HL-60 (cell line): ENCODE data around the gene GARRE1.

Experiments
- DNase-seq, 2 experiments: peaks; one replicate each; pipeline ENCODE4 v3.0.0-alpha.2; 2010 to 2020; ENCODE audit warnings: low read depth in 1 of 2, low spot score in 1 of 2
- H3K27ac ChIP-seq: fragments of 250-450 bp; sonication (Bioruptor Pico); replicated peaks from 2 replicates; pipeline ENCODE4 v1.5.1; 2020; ENCODE audit warnings: mild to moderate bottlenecking, moderate library complexity
- H3K27me3 ChIP-seq: fragments of 250-450 bp; sonication (Bioruptor Pico); 2 replicates; pipeline ENCODE4 v1.5.1; 2021; ENCODE audit warnings: mild to moderate bottlenecking, moderate library complexity; ENCODE audit not compliant: insufficient read depth, poor library complexity, severe bottlenecking
- H3K4me3 ChIP-seq: replicated peaks from 2 replicates; pipeline ENCODE4 v1.5.1; 2011; ENCODE audit warnings: mild to moderate bottlenecking, control low read depth, low read length; ENCODE audit not compliant: insufficient read depth
- GABPA ChIP-seq: IDR thresholded peaks from 2 replicates; pipeline ENCODE4 v1.6.1; 2012; ENCODE audit warnings: low read depth
- POLR2AphosphoS5 ChIP-seq: IDR thresholded peaks from 2 replicates; pipeline ENCODE4 v1.6.1; 2012; ENCODE audit warnings: low read depth
- SPI1 ChIP-seq: IDR thresholded peaks from 2 replicates; pipeline ENCODE4 v1.6.1; 2012; ENCODE audit warnings: low read depth, mild to moderate bottlenecking, borderline replicate concordance
- TF ChIP-seq, protein P1 (sequence below): IDR thresholded peaks from 2 replicates; pipeline ENCODE4 v1.6.1; 2012; ENCODE audit warnings: low read depth; ENCODE audit not compliant: insufficient replicate concordance
- TF ChIP-seq, protein P2 (sequence below): IDR thresholded peaks from one replicate; pipeline ENCODE4 v1.5.1; 2011; ENCODE audit warnings: low read length, control low read depth, inconsistent platforms; ENCODE audit not compliant: insufficient read depth

The GARRE1 gene

DNA sequence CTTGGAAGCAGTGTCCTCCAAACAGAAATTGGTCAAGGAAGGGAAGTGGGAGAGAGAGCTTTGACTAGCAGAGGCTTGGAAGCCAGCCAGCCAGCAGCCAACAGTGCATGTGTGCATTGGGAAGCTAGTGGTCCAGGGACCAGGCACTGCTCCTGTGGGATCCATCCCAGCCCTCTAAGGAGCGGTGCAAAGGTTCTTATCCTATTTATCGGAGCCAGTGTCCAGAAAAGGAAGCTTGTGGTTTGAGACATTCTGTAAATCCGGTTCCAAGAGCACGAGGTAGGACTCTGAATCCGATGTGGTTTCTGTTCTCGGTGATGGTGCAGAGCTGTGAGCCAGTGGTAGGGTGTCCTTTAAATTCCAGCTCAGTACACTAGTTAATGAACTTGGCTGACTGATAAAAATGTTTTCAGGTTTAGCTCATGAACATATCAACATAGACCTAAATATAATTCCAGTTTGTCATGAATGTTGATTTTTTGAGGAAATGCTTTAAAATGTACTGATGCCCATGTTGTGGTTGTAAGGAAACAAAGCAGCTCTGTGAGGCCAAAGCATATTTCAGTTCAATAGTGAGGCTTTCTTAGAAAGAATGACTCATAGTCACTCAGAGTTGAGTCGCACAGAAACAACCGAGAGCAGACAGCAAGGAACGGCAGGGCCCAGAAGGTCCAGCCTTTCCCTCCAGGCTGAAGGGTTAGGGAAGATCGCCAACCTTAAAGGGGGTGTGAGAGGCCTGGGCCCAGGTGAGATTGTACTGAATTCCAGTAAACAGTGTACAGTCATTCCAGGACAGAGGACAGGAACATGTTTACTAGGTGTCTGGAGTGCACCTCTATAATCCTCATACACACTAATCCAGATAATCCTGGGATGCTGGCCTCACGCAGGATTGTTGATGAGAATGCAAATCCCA, 21.5 kb upstream of the GARRE1 start:
- H3K27ac ChIP-seq: no peak overlapping the region
- no peak for DNase-seq
- H3K4me3 ChIP-seq: no peak overlapping the region
- H3K27me3 ChIP-seq: no peaks in the 10 kb centered on the region
- TF ChIP-seq POLR2AphosphoS5 (no peak), SPI1 (no peak), GABPA (no peak)
- TF ChIP-seq, protein P1, sequence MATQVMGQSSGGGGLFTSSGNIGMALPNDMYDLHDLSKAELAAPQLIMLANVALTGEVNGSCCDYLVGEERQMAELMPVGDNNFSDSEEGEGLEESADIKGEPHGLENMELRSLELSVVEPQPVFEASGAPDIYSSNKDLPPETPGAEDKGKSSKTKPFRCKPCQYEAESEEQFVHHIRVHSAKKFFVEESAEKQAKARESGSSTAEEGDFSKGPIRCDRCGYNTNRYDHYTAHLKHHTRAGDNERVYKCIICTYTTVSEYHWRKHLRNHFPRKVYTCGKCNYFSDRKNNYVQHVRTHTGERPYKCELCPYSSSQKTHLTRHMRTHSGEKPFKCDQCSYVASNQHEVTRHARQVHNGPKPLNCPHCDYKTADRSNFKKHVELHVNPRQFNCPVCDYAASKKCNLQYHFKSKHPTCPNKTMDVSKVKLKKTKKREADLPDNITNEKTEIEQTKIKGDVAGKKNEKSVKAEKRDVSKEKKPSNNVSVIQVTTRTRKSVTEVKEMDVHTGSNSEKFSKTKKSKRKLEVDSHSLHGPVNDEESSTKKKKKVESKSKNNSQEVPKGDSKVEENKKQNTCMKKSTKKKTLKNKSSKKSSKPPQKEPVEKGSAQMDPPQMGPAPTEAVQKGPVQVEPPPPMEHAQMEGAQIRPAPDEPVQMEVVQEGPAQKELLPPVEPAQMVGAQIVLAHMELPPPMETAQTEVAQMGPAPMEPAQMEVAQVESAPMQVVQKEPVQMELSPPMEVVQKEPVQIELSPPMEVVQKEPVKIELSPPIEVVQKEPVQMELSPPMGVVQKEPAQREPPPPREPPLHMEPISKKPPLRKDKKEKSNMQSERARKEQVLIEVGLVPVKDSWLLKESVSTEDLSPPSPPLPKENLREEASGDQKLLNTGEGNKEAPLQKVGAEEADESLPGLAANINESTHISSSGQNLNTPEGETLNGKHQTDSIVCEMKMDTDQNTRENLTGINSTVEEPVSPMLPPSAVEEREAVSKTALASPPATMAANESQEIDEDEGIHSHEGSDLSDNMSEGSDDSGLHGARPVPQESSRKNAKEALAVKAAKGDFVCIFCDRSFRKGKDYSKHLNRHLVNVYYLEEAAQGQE: no peak
- TF ChIP-seq, protein P2, sequence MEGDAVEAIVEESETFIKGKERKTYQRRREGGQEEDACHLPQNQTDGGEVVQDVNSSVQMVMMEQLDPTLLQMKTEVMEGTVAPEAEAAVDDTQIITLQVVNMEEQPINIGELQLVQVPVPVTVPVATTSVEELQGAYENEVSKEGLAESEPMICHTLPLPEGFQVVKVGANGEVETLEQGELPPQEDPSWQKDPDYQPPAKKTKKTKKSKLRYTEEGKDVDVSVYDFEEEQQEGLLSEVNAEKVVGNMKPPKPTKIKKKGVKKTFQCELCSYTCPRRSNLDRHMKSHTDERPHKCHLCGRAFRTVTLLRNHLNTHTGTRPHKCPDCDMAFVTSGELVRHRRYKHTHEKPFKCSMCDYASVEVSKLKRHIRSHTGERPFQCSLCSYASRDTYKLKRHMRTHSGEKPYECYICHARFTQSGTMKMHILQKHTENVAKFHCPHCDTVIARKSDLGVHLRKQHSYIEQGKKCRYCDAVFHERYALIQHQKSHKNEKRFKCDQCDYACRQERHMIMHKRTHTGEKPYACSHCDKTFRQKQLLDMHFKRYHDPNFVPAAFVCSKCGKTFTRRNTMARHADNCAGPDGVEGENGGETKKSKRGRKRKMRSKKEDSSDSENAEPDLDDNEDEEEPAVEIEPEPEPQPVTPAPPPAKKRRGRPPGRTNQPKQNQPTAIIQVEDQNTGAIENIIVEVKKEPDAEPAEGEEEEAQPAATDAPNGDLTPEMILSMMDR: no peak

DNA sequence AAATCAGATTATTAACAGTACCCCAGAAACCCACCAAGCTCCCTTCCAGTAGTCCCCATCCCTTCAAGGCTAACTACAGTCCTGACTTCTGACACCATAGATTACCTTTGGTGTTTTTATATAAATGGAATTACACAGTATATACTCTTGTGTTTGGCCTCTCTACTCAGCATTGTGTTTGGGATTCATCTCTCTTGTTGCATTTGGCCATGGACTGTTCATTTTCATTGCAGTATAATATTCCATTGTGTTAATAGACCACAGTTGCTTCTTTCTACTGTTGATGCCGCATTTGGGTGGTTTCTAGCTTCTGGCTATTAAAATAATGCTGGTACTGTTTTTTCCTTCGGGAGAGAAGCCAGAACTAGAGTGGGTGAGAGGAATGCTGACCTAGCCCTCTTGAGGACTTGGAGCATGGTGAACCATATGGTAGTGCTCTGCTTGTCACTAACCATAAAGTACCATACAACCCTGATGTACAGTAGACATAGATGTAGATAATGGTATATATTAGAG, 18.9 kb upstream of the GARRE1 start:
- no peak for DNase-seq
- TF ChIP-seq GABPA: no peak
- Histone ChIP-seq H3K27me3 (no peaks in the 10 kb centered on the region), H3K4me3 (no peak overlapping the region), H3K27ac (no peak overlapping the region)

DNA sequence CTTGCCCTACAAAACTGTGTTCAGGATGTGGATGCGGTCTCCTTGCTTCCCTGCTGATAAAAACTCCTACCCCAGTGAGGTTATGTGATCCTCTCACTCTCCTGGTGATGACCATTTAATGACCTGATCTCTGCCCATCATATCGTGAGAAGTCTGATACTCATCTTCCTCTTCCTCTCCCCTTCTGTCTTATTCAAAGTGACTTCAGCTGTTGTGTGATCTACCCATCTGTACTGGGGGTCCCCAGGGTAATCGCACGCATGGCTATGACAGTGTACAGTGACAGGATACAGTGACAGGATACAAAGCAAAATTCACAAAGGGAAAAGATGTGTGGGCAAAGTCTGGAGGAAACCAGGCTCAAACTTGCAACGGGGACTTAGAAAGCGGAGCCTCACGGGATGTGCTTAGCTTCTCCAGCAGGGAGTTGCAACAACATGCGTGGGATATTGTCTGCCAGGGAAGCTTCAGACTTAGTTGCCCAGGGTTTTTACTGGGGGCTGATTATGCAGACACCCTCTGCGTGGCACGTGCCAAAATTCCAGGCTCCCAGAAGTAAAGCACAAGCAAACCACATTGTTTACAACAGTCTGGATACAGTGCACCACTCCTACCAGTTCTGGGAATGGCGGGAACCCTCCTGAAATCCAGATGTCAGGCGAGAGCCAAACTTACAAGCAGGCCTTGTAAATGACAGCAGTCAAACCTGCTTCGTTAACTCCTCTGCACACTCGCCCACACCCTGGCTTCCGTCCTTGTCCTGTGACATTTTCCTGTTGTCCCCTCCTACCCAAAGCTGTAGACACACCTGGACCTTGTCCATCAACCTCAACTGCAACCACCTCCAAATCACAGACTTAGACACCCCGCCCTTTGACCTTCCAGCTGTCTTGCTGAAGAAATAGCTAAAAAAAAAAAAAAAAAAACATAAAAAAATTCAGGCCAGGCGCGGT, 18.0 kb upstream of the GARRE1 start:
- TF ChIP-seq, protein P1: no peak
- TF ChIP-seq POLR2AphosphoS5 (no peak), SPI1 (no peak), GABPA (no peak)
- TF ChIP-seq, protein P2: no peak
- no peak overlapping the region for H3K4me3 ChIP-seq
- no peak for DNase-seq
- no peak overlapping the region for H3K27ac ChIP-seq
- no peaks in the 10 kb centered on the region for H3K27me3 ChIP-seq

DNA sequence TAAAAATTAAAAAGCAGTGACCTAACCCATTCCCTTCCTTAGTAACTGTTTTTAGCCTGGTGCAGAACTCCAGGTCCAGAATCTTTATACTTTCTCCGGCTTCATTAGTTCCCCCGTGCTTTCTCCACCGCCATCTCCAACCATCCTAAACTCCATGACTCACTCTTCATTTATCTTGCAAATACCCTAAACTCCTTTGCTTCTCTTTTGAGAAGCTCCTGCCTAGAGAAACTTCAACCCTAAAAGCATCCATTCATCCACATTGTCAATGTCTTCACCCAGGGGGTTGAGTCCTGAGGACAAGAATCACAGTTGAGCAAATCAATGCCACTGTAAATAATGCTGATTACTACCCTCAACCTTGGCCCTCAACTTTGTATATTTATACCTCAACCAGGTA, 17.1 kb upstream of the GARRE1 start:
- no peak overlapping the region for H3K27ac ChIP-seq
- TF ChIP-seq SPI1: no peak
- TF ChIP-seq, protein P1: no peak
- TF ChIP-seq POLR2AphosphoS5: no peak
- TF ChIP-seq, protein P2: no peak
- TF ChIP-seq GABPA: no peak
- DNase-seq: no peak
- H3K27me3 ChIP-seq: no peaks in the 10 kb centered on the region
- no peak overlapping the region for H3K4me3 ChIP-seq
